ENCODE results near the gene AFF1.

- TF ChIP-seq RAD21 (IDR thresholded peaks at IDR 0.05) = no peak
- TF ChIP-seq, protein P1, sequence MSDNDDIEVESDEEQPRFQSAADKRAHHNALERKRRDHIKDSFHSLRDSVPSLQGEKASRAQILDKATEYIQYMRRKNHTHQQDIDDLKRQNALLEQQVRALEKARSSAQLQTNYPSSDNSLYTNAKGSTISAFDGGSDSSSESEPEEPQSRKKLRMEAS (IDR thresholded peaks at IDR 0.05) = no peak
- no peak for TF ChIP-seq CTCF (IDR thresholded peaks at IDR 0.05; ENCODE audit: low read depth, low read length, missing input control)
- no peak for TF ChIP-seq REST (IDR thresholded peaks at IDR 0.05)
- no peak for TF ChIP-seq RXRA (IDR thresholded peaks at IDR 0.05)
- TF ChIP-seq ATF3 (IDR thresholded peaks at IDR 0.05) = no peak
- no peak for TF ChIP-seq TAF1 (conservative IDR thresholded peaks at IDR 0.05)
These were observed 198.4 kb downstream of the AFF1 start for GRCh38 chr4:87133183-87133582.

All from liver (tissue), 3 donors.